Measurements from ENCODE around the gene POU3F2.

POU3F2 gene

GRCh38 chr6:98834060-98835031 lies at the start of gene POU3F2:
TSS of gene POU3F2 (plus strand) at chr6:98834574. CDS start at chr6:98834874, 300 bp downstream.
- peak; percentile 62 for DNase-seq (ENCODE audit: low read depth)
- peak within 1 kb of the TSS; percentile 54 for H3K4me3 ChIP-seq (ENCODE audit: low read length)
- TF ChIP-seq CTCF (conservative IDR thresholded peaks at IDR 0.05; ENCODE audit: low read length), result no peak

- no peak overlapping the region for H3K4me3 ChIP-seq (ENCODE audit: low read length)
- no peak for TF ChIP-seq CTCF (conservative IDR thresholded peaks at IDR 0.05; ENCODE audit: low read length)
- no peak for DNase-seq (ENCODE audit: low read depth)
Observed at GRCh38 chr6:98787435-98787834, 46.9 kb upstream of the POU3F2 start.

GRCh38 chr6:98787961-98788360 lies 46.4 kb upstream of the POU3F2 start:
- no peak for DNase-seq (ENCODE audit: low read depth)
- no peak overlapping the region for H3K4me3 ChIP-seq (ENCODE audit: low read length)
- TF ChIP-seq CTCF (conservative IDR thresholded peaks at IDR 0.05; ENCODE audit: low read length), result no peak

GRCh38 chr6:98794307-98794842 lies 40.0 kb upstream of the POU3F2 start:
- no peak overlapping the region for H3K4me3 ChIP-seq (ENCODE audit: low read length)
- DNase-seq (ENCODE audit: low read depth), result no peak
- TF ChIP-seq CTCF (conservative IDR thresholded peaks at IDR 0.05; ENCODE audit: low read length), result no peak

GRCh38 chr6:98797217-98797994 lies 37.0 kb upstream of the POU3F2 start:
- no peak overlapping the region for H3K4me3 ChIP-seq (ENCODE audit: low read length)
- no peak for DNase-seq (ENCODE audit: low read depth)
- TF ChIP-seq CTCF (conservative IDR thresholded peaks at IDR 0.05; ENCODE audit: low read length), result no peak

- no peak for TF ChIP-seq CTCF (conservative IDR thresholded peaks at IDR 0.05; ENCODE audit: low read length)
- no peak for DNase-seq (ENCODE audit: low read depth)
- no peak overlapping the region for H3K4me3 ChIP-seq (ENCODE audit: low read length)
Observed at GRCh38 chr6:98800866-98801265, 33.5 kb upstream of the POU3F2 start.

All from AG10803 (cell line).